GM21526 (cell line): Measurements from ENCODE around the gene GOLGA6A.

ENCODE experiments used
- ATAC-seq: cut with Tn5 transposase; IDR thresholded peaks from one replicate; pipeline ENCODE4 v1.9.1; 2021; ENCODE audit warnings: moderate library complexity; ENCODE audit not compliant: unreplicated experiment, low FRiP score

Gene GOLGA6A

DNA sequence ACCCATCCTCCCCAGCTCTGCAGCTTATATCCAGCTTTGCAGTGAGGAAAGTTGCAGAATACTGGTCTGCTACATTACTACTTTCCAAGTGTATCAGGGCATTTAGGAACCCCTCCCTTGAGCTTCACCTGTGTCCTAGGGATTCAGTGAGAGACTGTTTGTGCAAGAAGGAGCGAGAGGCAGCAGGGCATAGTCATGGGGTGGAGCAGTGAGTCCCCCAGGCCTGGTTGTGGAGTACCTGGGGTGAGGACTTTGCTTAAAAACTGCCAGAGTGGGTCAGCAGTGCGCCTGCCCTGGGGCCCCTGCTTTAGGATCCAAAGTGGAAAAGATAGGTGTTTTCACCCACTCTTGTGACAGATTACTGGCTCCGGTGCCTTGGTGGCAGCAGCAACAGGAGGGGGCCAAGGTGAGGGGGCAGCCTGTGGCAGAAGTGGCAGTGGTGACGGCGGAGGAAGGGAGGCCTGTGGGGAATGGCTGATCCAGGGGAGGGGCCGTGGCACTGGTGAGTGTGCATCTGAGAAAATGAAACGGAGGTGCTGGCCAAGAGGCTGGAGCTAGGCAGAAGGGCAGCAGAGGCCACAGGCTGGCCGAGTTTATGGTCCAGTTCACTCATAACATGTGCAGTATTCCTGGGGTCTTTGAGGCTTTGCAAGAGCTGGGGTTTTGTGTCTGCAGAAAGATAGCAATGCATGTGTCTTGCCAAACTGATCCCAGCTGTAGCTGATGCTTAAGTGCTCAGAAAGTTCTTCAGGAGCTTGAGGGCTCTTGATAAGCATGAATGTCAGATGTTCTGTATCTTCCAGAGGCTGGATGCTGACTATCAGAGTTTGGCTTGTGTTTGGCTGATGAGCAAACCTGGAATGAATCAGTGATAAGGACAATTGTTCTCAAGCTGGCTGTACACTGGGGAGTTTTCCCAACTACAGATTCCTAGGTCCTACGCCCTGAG, 43.4 kb downstream of the GOLGA6A start:
- ATAC-seq: no peak

DNA sequence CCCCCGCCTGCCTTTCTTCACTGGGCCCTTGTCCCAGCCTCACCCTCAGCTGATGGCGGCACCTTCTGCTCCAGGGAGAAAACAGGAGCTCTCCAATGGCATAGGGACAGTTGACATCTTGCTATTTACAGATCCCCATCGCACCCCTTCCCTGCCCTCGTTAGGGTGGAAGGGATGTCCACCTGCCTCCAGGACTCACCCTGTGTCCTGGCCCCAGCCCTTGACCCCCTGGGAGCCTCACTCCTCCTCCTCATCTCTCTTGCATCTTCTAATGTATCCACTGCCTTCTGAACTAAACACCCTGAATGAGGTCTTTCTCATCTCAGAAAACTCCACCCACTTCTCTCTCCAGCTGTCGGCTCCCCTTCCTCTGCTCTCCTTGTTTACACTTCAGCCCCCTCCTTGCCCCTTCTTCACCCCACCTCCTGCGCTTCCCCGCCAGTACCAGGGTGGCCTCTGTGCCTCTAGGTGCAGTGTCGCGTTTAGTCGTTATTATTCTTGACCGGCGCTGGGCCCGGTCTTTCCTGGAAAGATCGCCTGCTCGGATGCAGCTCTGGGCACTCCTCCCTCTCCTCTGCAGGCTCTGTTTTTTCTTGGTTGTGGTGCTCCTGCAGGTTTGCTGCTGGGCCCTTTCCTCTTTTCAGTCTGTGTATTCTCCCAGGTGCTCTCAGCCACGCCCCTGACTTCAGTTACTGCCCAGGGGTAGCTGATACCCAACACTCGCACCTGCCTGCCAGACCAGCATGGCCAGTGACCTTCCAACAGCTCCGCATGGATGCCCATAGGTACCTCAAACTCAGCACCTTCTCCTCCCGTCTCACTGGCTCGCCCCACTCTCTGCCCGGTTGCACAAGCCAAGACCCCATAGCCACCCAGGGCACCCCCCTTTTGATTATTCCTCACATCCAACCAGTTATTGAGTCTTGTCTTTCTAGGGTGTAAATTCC, 44.9 kb downstream of the GOLGA6A start:
- ATAC-seq: no peak

DNA sequence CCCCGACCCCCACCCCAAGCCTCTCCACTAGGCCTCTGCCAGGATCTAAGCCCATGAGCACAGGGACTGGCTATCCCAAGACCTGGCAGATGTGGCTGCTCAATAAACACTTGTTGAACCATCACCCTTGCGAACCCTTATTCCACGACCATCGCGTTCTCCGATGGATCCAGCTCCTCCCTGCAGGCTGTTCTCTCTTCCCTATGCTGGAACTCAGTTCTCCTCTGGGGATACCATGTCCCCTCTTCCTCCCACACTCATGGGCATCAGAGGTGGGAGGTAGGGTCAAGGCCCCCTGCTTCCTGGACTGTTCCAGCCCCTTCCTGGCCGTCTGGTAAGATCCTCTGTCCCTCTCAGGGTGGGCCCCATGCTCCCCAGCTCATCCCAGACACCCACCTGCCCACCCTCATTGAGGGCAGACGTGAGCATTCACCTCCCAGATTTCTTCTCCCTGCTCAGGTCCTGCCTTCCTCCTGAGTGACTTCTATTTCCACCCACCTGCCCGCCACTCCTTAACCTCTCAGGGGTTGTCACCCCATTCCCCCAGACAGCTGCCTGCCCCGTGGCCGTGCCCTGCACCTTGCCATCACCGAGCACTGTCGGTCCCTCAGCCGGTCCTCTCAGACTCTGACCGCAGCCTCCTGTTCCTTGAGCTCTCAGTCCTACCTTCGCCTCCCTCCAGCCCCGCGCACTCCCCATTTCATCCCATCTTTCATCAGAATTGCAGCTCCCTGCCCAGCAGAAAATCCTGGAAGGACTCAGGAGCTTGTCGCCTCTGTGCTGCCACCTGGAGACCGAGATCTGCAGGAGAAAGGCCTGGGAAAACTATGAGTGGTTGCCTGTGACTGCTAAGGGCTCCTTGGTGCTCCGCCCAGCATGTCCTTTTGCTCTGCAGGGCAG, 45.8 kb downstream of the GOLGA6A start:
- ATAC-seq: no peak

DNA sequence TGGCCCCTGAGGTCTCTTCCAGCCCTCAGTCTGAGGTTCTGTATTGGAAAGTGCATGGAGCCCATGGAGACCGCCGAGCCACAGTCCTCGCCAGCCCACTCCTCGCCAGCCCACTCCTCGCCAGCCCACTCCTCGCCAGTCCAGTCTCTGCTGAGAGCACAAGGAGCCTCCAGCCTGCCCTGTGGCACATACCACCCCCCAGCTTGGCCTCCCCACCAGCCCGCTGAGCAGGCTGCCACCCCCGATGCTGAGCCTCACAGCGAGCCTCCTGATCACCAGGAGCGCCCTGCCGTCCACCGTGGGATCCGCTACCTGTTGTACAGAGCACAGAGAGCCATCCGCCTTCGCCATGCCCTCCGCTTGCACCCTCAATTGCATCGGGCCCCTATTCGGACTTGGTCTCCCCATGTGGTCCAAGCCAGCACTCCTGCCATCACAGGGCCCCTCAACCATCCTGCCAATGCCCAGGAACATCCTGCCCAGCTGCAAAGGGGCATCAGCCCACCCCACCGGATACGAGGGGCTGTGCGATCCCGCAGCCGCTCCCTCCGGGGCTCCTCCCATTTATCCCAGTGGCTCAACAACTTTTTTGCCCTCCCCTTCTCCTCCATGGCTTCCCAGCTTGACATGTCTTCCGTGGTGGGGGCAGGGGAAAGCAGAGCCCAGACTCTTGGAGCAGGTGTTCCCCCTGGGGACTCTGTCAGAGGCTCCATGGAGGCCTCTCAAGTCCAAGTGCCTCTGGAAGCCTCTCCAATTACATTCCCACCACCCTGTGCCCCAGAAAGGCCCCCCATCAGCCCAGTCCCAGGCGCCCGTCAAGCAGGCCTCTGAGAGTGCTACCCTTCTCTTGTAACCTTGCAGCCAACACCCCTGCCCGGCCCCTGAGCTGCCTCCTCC, 47.0 kb downstream of the GOLGA6A start:
- no peak for ATAC-seq

DNA sequence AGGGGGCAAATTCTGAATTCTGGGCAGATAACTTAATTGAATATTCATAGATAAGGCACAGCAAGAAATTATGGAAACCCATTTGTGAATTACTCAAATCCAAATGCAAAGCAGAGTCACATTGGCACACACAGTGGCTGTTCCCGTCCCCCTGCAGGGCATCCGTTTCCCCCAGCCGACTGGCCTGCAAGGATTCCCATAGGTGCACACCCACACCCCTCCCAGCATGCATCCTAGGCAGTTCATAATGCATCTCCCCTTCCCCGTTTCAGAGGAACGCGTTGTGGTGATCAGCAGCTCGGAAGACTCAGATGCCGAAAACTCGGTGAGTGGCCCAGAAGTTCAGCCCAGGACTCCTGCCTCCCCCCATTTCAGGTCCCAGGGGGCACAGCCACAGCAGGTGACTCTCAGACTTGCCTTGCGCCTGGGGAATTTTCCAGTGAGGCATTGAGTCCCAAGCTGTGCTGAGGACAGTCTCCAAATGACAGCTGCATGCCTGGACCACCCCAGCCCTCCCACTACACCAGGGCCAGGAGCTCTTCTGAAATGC, 48.1 kb downstream of the GOLGA6A start:
- ATAC-seq: no peak

DNA sequence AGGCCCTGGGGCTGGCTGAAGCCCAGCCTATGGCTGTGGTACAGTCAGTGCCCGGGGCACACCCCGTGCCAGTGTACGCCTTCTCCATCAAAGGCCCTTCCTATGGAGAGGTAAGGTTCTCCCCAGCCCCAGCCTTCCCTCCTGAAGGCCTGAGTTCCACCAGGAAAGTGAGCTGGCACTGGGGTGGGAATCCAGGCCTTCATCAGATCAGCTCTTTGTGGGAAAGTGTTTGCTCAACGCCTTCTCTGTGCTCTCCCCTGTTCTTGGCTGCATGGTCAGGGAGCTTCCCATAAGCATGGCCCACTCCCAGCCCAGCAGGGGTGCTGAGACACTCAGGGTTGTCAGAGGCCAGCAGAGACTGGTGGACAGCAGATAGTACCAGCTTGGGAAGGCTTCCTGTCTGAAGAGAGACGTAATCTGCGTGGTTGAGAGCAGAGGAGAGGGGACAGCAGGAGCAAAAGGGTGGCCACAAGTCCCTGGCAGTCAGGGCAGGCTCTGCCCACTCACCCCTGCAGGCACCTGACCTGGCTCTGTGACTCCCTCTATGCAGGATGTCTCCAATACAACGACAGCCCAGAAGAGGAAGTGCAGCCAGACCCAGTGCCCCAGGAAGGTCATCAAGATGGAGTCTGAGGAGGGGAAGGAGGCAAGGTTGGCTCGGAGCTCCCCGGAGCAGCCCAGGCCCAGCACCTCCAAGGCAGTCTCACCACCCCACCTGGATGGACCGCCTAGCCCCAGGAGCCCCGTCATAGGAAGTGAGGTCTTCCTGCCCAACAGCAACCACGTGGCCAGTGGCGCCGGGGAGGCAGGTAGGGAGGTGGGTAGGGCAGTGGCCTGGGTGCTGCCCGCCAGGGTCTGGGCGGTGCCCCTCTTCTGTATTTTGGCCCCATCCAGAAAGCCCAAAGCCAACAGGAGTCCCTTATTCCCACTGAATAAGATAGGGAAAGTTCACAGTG, 49.5 kb downstream of the GOLGA6A start:
- ATAC-seq: no peak

DNA sequence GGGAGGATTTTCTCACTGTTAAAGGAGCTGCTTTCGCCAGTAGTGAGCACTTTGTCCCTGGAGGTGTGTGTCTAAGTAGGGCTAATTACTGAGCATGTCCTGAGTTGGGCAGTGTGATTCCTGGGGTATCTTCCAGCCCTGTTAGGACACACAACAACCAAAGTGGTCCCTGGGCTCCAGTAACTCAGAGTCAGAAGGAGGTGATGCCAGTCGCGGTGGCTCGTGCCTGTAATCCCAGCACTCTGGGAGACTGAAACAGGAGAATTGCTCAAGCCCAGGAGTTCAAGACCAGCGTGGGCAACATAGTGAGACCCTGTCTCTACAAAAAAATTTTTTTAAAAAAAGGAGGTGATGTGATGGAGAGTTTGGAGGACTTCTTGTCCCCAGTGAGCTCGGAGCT, 50.3 kb downstream of the GOLGA6A start:
- no peak for ATAC-seq

DNA sequence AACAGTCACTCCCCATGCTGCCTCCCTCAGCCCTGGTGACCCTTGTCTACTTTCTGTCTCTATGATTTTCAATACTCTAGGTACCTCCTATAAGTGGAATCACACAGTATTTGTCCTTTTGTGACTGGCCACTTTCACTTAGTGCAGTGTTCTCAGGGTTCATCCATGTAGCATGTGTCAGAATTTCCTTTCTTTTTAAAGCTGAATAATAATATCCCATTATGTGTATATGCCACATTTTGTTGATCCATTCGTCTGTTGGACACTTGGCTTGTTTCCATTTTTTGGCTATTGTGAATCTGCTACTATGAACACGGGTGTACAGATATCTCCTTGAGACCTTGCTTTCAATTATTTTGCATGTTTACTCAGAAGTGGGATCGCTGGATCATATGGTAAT, 53.7 kb downstream of the GOLGA6A start:
- no peak for ATAC-seq

DNA sequence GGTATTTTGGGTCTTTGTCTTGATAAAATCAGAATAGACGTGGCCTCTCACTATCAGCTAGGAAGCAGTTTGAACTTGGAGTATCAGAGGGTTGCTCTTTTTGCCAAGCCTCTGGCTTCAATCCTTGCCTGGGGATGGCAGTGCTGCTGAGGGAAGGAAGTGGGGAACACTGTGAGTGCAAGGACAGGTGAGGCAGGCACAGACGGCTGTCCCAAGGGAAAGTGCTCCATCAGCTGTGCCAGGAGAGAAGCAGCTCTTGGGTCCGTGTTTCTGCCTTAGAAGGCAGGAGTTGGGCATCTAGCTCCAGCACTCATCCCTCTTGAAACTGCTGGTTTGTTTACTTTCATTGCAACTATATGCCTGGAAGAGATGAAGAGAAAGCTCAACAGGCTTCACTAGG, 54.7 kb downstream of the GOLGA6A start:
- no peak for ATAC-seq

DNA sequence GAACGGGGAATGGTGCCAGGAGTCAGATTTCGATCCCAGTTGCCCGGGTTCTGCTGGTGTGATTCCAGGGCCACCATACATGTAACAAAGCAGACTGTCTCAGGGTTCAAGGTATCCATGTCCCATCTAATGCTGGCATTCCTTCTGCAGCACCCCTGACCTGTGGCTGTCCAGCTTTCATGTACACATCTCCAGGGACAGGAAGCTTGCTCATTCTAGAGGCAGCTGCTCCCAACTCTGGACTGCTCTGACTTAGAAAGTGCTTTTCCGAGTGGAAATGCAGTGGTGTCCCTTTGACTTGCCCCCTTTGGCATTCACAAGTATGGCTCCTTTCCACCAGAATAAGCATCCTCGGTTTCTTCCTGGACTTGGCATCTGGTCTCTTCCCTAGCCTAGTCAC, 56.9 kb downstream of the GOLGA6A start:
- ATAC-seq: no peak

DNA sequence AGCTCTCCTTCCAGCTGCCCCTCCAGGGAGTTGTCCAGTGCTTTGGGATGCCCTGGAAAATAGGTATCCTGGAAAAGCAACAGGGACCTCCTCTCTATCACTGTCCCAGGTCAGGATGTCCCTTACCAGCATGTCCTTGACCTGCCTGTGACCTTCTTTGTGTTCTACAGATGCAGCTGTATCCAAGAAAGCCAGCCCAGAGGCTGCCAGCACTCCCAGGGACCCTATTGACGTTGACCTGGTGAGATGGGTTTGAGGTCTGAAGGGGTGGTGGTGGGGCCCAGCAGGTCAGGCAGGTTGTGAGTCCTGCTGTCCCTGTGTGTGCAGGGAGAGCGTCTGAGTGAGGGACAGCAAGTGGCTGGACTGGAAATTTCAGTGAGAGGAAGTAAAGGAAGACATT, 57.7 kb downstream of the GOLGA6A start:
- ATAC-seq: no peak

DNA sequence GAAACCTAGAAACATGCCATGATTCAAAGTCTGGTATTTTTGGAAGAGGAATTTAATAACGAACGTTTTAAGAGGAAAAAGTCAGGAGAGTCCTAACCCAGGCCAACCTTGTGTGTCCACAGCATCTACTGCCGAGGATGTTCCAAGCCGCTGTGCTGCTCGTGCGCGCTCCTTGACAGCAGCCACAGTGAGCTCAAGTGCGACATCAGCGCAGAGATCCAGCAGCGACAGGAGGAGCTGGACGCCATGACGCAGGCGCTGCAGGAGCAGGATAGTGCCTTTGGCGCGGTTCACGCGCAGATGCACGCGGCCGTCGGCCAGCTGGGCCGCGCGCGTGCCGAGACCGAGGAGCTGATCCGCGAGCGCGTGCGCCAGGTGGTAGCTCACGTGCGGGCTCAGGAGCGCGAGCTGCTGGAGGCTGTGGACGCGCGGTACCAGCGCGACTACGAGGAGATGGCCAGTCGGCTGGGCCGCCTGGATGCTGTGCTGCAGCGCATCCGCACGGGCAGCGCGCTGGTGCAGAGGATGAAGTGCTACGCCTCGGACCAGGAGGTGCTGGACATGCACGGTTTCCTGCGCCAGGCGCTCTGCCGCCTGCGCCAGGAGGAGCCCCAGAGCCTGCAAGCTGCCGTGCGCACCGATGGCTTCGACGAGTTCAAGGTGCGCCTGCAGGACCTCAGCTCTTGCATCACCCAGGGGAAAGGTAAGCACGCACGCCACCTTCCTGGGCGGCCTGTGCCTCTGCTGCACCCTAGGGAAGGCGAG, 59.5 kb downstream of the GOLGA6A start:
- no peak for ATAC-seq
